Fibroblast of the conjunctiva (primary cell): ENCODE data around the gene HPS1.

Experiments used
- DNase-seq: peaks from one replicate; pipeline ENCODE4 v3.0.0-alpha.2; 2010; ENCODE audit warnings: low read depth

The HPS1 gene

DNA sequence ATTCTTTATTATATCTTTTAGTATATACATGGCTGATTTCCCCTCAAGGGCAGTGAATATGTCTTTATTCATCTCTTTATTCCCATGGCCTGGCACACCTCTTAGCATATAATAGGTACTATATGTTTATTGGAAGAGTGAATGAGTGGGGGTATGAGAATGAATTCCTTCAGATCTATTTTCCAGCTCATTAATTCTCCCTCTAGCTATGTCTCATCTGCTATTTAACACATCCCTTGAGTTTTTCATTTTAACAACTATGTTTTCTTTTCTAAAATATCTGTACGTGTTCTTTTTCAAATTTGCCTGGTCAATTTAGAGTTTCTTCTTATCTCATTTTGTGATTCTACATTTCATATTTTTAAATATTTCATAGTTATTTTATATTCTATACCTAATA lies 14.4 kb downstream of the HPS1 start:
- no peak for DNase-seq

- no peak for DNase-seq
These were observed 15.7 kb downstream of the HPS1 start for GRCh38 chr10:98431016-98431415.

GRCh38 chr10:98430427-98430826 lies 16.3 kb downstream of the HPS1 start:
- no peak for DNase-seq

GRCh38 chr10:98429320-98430072 lies 17.2 kb downstream of the HPS1 start:
- no peak for DNase-seq

GRCh38 chr10:98427011-98427515 lies 19.7 kb downstream of the HPS1 start:
- no peak for DNase-seq

GRCh38 chr10:98425511-98426352 lies 21.0 kb downstream of the HPS1 start:
- no peak for DNase-seq

DNA sequence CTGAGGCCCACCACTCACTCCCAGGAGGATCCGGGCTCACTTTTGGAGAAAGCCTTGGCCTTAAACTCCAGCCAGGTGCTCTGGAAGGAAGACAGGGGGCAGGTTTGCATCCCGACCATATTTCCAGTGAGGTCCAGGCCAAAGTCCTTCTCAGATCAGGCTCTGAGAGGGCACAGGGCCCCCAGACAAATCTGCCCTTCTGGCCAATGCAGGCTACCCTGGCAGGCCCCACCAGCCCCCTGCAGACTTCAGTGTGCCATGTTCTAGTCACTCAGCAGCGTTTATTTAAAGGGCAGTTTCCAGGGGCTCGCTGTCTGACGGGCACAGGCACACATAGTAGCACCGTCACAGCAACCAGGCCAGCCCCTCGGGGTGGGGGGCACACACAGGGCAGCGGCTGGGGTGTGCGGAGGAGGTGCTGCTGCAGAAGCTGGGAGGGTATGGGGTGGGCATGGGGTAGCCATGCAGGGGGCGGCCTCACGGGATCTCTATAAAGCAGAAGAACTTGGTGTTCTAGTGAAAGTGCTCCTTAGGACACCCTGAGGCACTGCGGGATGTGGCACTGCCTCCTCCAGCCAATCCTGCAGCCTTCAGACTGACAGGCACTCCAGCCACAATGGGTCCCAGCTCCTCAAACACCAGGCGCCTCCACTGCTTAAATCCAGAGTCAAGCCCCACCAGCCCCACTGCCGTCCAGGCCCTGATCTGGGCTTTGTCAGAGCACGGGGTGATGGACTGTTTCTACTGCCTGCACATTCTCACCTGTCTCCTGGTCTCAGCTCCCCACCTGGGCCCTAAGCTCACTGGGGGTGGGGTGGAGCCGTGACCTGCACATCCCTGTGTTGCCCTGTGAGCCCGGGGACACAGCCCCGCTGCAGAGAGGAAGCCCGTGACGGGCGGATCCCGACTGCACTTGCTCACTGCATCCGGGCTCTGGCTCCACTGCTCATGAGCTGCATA lies 22.2 kb downstream of the HPS1 start:
- no peak for DNase-seq

- DNase-seq = no peak
These were observed 23.0 kb downstream of the HPS1 start for GRCh38 chr10:98423691-98424120.

- DNase-seq = no peak
These were observed 24.6 kb downstream of the HPS1 start for GRCh38 chr10:98422182-98422581.

GRCh38 chr10:98420786-98421185 lies 25.9 kb downstream of the HPS1 start:
- no peak for DNase-seq

- DNase-seq = no peak
These were observed 27.1 kb downstream of the HPS1 start for GRCh38 chr10:98419469-98420261.

DNA sequence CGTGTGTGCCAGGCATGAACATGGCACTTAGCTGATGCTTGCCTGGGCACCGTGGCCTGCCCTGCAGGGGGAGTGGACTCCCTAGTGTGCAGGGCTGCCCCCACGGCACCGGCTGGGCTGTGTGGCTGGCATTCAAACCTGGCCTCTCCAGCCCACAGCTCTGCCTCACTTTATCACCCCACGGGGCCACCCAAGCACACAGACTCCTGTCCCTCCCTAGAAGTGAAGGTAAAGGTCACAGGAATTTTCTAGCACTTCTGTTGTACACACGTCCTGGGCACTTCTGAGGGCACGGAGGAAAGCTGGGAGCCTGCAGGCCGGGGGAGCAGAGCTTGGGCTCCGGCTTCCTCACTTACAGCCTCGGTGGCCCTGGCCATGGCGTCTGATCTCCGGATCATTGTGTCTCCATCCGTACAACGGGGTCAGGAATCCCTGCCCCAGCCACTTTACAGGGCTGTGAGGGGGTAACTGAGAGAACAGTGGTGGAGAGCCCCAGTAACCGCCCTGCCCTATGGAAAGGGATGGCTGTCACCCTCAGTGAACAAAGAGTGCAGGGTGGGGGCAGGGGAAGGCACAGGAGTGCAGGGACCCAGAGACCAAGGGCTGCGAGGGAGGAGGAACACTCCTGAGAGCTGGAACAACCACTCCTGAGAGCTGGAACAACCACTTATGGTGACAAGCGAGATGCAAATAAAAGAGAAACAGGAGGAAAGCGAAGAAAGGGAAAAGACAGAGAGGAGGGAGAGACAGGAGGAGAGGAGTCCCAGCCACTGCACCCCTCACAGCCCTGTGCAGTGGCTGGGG lies 27.9 kb downstream of the HPS1 start:
- no peak for DNase-seq

GRCh38 chr10:98417973-98418664 lies 28.6 kb downstream of the HPS1 start:
- DNase-seq = no peak

DNA sequence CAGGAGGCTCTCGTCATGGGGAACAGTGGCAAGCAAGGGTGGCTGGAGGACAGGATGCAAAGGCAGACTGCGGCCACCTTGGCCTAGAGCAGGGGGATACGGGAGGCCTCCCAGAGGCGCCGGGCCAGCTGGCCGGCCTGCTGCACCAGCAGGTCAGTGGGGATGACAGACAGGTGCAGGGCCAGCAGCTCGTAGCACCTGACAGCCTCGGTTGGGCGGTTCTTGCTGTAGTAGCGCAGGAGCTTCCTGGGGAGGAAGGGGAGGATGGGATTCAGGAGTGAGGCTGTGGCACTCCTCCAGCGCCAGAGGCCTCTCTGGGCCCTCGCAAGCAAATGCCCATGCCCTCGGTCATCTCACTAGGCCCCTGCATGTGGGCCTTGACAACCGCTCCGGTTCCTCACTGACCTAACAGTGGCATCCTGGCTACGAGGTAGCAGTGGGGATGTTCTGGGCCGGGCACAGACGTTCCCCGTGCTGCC lies 29.2 kb downstream of the HPS1 start:
- no peak for DNase-seq

GRCh38 chr10:98416606-98417388 lies 29.9 kb downstream of the HPS1 start:
- no peak for DNase-seq

- DNase-seq = no peak
These were observed 31.0 kb downstream of the HPS1 start for GRCh38 chr10:98415731-98416119.

GRCh38 chr10:98414932-98415730 lies 31.6 kb downstream of the HPS1 start, which contains the start of gene PYROXD2:
TSS of gene PYROXD2 (minus strand) at chr10:98415182. CDS start at chr10:98415135, 47 bp downstream.
- DNase-seq = peak; percentile 88

DNA sequence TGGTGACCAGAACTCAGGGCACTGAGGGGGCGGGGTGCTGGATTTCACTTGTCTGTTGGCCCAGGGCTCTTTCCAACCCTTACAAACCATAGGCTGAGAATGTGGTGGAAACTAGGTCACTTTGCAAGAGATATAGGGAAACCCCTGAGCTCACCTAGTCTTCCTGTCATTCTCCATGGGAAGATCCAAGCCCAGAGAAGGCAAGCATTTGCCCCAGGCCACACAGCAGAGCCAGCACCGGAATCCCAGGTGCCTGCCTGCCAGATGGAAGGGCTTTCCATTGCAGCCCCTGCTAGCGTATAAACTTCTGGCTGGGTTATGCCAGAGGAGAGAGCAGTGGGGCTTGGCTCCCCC lies 32.2 kb downstream of the HPS1 start:
- DNase-seq = no peak
